Rectal smooth muscle tissue (tissue), 1 donor: ENCODE measurements around the gene VAV3.

Experiments used
- H3K27ac ChIP-seq: one replicate; pipeline ENCODE4 v1.7.0; 2013; ENCODE audit warnings: low read depth, low read length, inconsistent platforms
- H3K27me3 ChIP-seq: one replicate; pipeline ENCODE4 v1.7.0; 2013; ENCODE audit warnings: low read length; ENCODE audit not compliant: control insufficient read depth, insufficient read depth
- H3K36me3 ChIP-seq: one replicate; pipeline ENCODE4 v1.7.0; 2013; ENCODE audit warnings: low read length; ENCODE audit not compliant: control insufficient read depth, insufficient read depth
- H3K4me1 ChIP-seq: one replicate; pipeline ENCODE4 v1.7.0; 2013; ENCODE audit warnings: low read length; ENCODE audit not compliant: control insufficient read depth, insufficient read depth
- H3K4me3 ChIP-seq: one replicate; pipeline ENCODE4 v1.7.0; 2013; ENCODE audit warnings: low read length
- H3K9ac ChIP-seq: one replicate; pipeline ENCODE4 v1.7.0; 2013; ENCODE audit warnings: low read length

The VAV3 gene

GRCh38 chr1:107835151-107835670 lies 129.8 kb downstream of the VAV3 start:
- Histone ChIP-seq H3K27me3 (no peaks in the 10 kb centered on the region), H3K4me1 (no peaks in the 10 kb centered on the region), H3K27ac (no peak overlapping the region), H3K36me3 (no peaks in the 10 kb centered on the region), H3K9ac (no peak overlapping the region), H3K4me3 (no peak overlapping the region)

GRCh38 chr1:107833061-107833460 lies 131.9 kb downstream of the VAV3 start:
- no peak overlapping the region for H3K9ac ChIP-seq

GRCh38 chr1:107831921-107832320 lies 133.1 kb downstream of the VAV3 start:
- no peaks in the 10 kb centered on the region for H3K36me3 ChIP-seq
- no peak overlapping the region for H3K9ac ChIP-seq
- no peak overlapping the region for H3K27ac ChIP-seq
- H3K27me3 ChIP-seq = no peaks in the 10 kb centered on the region
- H3K4me3 ChIP-seq = no peak overlapping the region
- H3K4me1 ChIP-seq = no peaks in the 10 kb centered on the region

More at GRCh38 chr1:107833061-107833460, 131.9 kb downstream of the VAV3 start:
- no peak overlapping the region for H3K4me3 ChIP-seq
- H3K36me3 ChIP-seq = no peaks in the 10 kb centered on the region
- no peaks in the 10 kb centered on the region for H3K27me3 ChIP-seq
- no peaks in the 10 kb centered on the region for H3K4me1 ChIP-seq
- H3K27ac ChIP-seq = no peak overlapping the region

- no peaks in the 10 kb centered on the region for H3K4me1 ChIP-seq
- H3K4me3 ChIP-seq = no peak overlapping the region
- H3K27ac ChIP-seq = no peak overlapping the region
- H3K27me3 ChIP-seq = no peaks in the 10 kb centered on the region
- no peaks in the 10 kb centered on the region for H3K36me3 ChIP-seq
- no peak overlapping the region for H3K9ac ChIP-seq
These were observed 134.5 kb downstream of the VAV3 start for GRCh38 chr1:107830526-107830925.

GRCh38 chr1:107830075-107830474 lies 134.9 kb downstream of the VAV3 start:
- H3K4me3 ChIP-seq = no peak overlapping the region
- no peak overlapping the region for H3K27ac ChIP-seq
- H3K9ac ChIP-seq = no peak overlapping the region
- H3K36me3 ChIP-seq = no peaks in the 10 kb centered on the region
- H3K4me1 ChIP-seq = no peaks in the 10 kb centered on the region
- no peaks in the 10 kb centered on the region for H3K27me3 ChIP-seq

GRCh38 chr1:107829036-107829770 lies 135.8 kb downstream of the VAV3 start:
- H3K27me3 ChIP-seq = no peaks in the 10 kb centered on the region
- H3K9ac ChIP-seq = no peak overlapping the region
- H3K4me1 ChIP-seq = no peaks in the 10 kb centered on the region
- no peak overlapping the region for H3K4me3 ChIP-seq
- no peaks in the 10 kb centered on the region for H3K36me3 ChIP-seq
- H3K27ac ChIP-seq = no peak overlapping the region

- Histone ChIP-seq H3K4me1 (no peaks in the 10 kb centered on the region), H3K36me3 (no peaks in the 10 kb centered on the region), H3K4me3 (no peak overlapping the region), H3K27ac (no peak overlapping the region), H3K27me3 (no peaks in the 10 kb centered on the region), H3K9ac (no peak overlapping the region)
These were observed 140.0 kb downstream of the VAV3 start for GRCh38 chr1:107824946-107825345.

GRCh38 chr1:107821340-107821739 lies 143.6 kb downstream of the VAV3 start:
- Histone ChIP-seq H3K4me3 (no peak overlapping the region), H3K27me3 (no peaks in the 10 kb centered on the region), H3K9ac (no peak overlapping the region), H3K4me1 (no peaks in the 10 kb centered on the region), H3K27ac (no peak overlapping the region), H3K36me3 (no peaks in the 10 kb centered on the region)

GRCh38 chr1:107820801-107821200 lies 144.2 kb downstream of the VAV3 start:
- H3K4me3 ChIP-seq = no peak overlapping the region
- H3K36me3 ChIP-seq = no peaks in the 10 kb centered on the region
- no peaks in the 10 kb centered on the region for H3K4me1 ChIP-seq
- H3K9ac ChIP-seq = no peak overlapping the region
- H3K27ac ChIP-seq = no peak overlapping the region
- H3K27me3 ChIP-seq = no peaks in the 10 kb centered on the region

- Histone ChIP-seq H3K4me1 (no peaks in the 10 kb centered on the region), H3K27ac (no peak overlapping the region), H3K27me3 (no peaks in the 10 kb centered on the region), H3K9ac (no peak overlapping the region), H3K4me3 (no peak overlapping the region), H3K36me3 (no peaks in the 10 kb centered on the region)
These were observed 147.0 kb downstream of the VAV3 start for GRCh38 chr1:107817935-107818334.

GRCh38 chr1:107817206-107817605 lies 147.8 kb downstream of the VAV3 start:
- Histone ChIP-seq H3K9ac (no peak overlapping the region), H3K4me3 (no peak overlapping the region), H3K36me3 (no peaks in the 10 kb centered on the region), H3K27me3 (no peaks in the 10 kb centered on the region), H3K4me1 (no peaks in the 10 kb centered on the region), H3K27ac (no peak overlapping the region)

- Histone ChIP-seq H3K4me3 (no peak overlapping the region), H3K9ac (no peak overlapping the region), H3K4me1 (no peaks in the 10 kb centered on the region)
These were observed 154.6 kb downstream of the VAV3 start for GRCh38 chr1:107810291-107810951.

GRCh38 chr1:107807855-107808254 lies 157.1 kb downstream of the VAV3 start:
- H3K27me3 ChIP-seq = no peaks in the 10 kb centered on the region
- H3K36me3 ChIP-seq = no peaks in the 10 kb centered on the region
- no peaks in the 10 kb centered on the region for H3K4me1 ChIP-seq
- no peak overlapping the region for H3K9ac ChIP-seq
- no peak overlapping the region for H3K4me3 ChIP-seq
- H3K27ac ChIP-seq = no peak overlapping the region

More at GRCh38 chr1:107810291-107810951, 154.6 kb downstream of the VAV3 start:
- Histone ChIP-seq H3K27me3 (no peaks in the 10 kb centered on the region), H3K27ac (no peak overlapping the region), H3K36me3 (no peaks in the 10 kb centered on the region)
